Measurements from ENCODE around the gene CTXN1. TPM values are rescaled to one million over a fixed set of nuclear protein-coding genes. Genes with fewer than 3 reads are reported as not detected.

The CTXN1 gene
- total RNA-seq, 1 experiment from 2014 or later = 54.5 TPM

DNA sequence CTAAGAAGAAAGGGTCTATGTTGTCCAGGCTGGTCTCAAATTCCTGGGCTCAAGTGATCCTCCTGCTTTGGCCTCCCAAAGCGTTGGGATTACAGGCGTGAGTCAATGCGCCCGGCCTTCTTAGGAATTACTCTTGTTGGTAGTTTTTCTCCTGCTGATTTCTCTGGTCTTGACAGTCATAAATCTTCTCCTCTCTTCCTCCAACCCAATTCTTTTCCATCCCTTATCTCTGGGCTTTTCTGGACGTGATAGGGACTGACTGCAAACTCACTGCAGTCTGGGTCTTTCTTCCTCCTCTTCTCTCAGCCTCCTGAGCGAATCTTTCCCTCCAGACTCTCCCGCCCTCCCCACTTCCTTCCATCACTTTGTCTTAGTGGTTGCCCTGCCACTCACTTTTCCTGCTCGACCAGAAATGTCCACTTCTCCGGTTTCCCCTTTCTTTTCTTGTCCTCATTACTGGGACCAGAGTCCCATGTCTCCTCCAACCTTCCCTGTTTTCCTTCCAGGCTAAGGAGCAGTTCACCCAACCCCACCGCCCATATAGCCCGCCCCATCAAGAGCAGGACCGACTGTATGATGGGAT lies 39.4 kb upstream of the CTXN1 start:
- intact Hi-C loops (cut with micrococcal nuclease; ENCODE audit: unreplicated experiment) = no loop called here
- no peaks in the 10 kb centered on the region for H3K27me3 ChIP-seq (ENCODE audit: insufficient read depth, low read depth)
- CTCF ChIA-PET = no interaction called here
- peaks cover 19% of the 10 kb centered on the region for H3F3A ChIP-seq (ENCODE audit: insufficient read depth, low read depth)
- H4K20me1 ChIP-seq (ENCODE audit: insufficient read depth) = peaks cover 18% of the 10 kb centered on the region
- no peaks in the 10 kb centered on the region for H3K9me2 ChIP-seq (ENCODE audit: insufficient read depth)
- DNase-seq = no peak
- H3K27ac ChIP-seq = no peak overlapping the region
- no peak overlapping the region for H3K4me2 ChIP-seq
- TF ChIP-seq, protein P1, sequence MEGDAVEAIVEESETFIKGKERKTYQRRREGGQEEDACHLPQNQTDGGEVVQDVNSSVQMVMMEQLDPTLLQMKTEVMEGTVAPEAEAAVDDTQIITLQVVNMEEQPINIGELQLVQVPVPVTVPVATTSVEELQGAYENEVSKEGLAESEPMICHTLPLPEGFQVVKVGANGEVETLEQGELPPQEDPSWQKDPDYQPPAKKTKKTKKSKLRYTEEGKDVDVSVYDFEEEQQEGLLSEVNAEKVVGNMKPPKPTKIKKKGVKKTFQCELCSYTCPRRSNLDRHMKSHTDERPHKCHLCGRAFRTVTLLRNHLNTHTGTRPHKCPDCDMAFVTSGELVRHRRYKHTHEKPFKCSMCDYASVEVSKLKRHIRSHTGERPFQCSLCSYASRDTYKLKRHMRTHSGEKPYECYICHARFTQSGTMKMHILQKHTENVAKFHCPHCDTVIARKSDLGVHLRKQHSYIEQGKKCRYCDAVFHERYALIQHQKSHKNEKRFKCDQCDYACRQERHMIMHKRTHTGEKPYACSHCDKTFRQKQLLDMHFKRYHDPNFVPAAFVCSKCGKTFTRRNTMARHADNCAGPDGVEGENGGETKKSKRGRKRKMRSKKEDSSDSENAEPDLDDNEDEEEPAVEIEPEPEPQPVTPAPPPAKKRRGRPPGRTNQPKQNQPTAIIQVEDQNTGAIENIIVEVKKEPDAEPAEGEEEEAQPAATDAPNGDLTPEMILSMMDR (conservative IDR thresholded peaks at IDR 0.05) = no peak
- TF ChIP-seq EZH2 (IDR thresholded peaks at IDR 0.05; ENCODE audit: low read depth) = no peak
- H3K4me3 ChIP-seq = no peak overlapping the region
- POLR2A ChIA-PET (ENCODE audit: unreplicated experiment) = interaction anchor here (0.7 kb wide), 1 partner anchor 288 kb away, joined by 3 read pairs; no protein-coding TSS in a partner anchor
- H3K79me2 ChIP-seq (ENCODE audit: low read depth) = no peaks in the 10 kb centered on the region
- H3K36me3 ChIP-seq (ENCODE audit: low read depth) = peaks cover 22% of the 10 kb centered on the region
- no peaks in the 10 kb centered on the region for H3K9me3 ChIP-seq (ENCODE audit: insufficient read depth, low read depth)
- no TSS peak for BruUV-seq (replicated peaks)
- no peak overlapping the region for H2AFZ ChIP-seq
- no peaks in the 10 kb centered on the region for H3K4me1 ChIP-seq (replicated peaks; ENCODE audit: insufficient read depth)

DNA sequence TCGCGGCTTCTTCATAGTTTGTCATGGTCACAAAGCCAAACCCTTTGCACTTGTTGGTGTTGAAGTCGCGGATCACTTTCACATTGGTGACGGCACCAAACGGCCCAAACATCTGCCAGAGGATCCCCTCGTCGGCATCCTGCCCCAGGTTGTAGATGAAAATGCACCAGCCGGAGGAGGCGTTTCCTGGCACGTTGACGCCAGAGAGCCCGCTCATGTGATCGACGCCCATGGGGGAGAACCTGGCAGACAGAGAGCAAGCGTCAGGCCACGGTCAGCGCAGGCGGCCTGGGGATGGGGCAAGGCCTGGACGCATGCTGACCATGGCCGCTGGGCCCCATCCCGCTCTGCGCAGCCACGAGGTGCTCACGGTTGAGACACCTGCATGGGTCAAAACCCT lies 37.6 kb upstream of the CTXN1 start:
- H3F3A ChIP-seq (ENCODE audit: insufficient read depth, low read depth) = peaks cover 31% of the 10 kb centered on the region
- TF ChIP-seq, protein P1 (conservative IDR thresholded peaks at IDR 0.05) = no peak
- no peak for TF ChIP-seq EZH2 (IDR thresholded peaks at IDR 0.05; ENCODE audit: low read depth)
- no peaks in the 10 kb centered on the region for H3K4me1 ChIP-seq (replicated peaks; ENCODE audit: insufficient read depth)
- no TSS peak for BruUV-seq (replicated peaks)
- no peak overlapping the region for H2AFZ ChIP-seq
- ChIA-PET POLR2A (ENCODE audit: unreplicated experiment) (interaction anchor here (0.6 kb wide), 1 partner anchor 869 kb away, joined by 3 read pairs; no protein-coding TSS in a partner anchor), CTCF (no interaction called here)
- H3K4me3 ChIP-seq = no peak overlapping the region
- intact Hi-C loops (cut with micrococcal nuclease; ENCODE audit: unreplicated experiment) = no loop called here
- no peaks in the 10 kb centered on the region for H3K79me2 ChIP-seq (ENCODE audit: low read depth)
- H3K9me3 ChIP-seq (ENCODE audit: insufficient read depth, low read depth) = no peaks in the 10 kb centered on the region
- no peak for DNase-seq
- peaks cover 19% of the 10 kb centered on the region for H4K20me1 ChIP-seq (ENCODE audit: insufficient read depth)
- no peak overlapping the region for H3K27ac ChIP-seq
- H3K36me3 ChIP-seq (ENCODE audit: low read depth) = peaks cover 17% of the 10 kb centered on the region
- H3K9me2 ChIP-seq (ENCODE audit: insufficient read depth) = no peaks in the 10 kb centered on the region
- H3K27me3 ChIP-seq (ENCODE audit: insufficient read depth, low read depth) = no peaks in the 10 kb centered on the region
- no peak overlapping the region for H3K4me2 ChIP-seq

DNA sequence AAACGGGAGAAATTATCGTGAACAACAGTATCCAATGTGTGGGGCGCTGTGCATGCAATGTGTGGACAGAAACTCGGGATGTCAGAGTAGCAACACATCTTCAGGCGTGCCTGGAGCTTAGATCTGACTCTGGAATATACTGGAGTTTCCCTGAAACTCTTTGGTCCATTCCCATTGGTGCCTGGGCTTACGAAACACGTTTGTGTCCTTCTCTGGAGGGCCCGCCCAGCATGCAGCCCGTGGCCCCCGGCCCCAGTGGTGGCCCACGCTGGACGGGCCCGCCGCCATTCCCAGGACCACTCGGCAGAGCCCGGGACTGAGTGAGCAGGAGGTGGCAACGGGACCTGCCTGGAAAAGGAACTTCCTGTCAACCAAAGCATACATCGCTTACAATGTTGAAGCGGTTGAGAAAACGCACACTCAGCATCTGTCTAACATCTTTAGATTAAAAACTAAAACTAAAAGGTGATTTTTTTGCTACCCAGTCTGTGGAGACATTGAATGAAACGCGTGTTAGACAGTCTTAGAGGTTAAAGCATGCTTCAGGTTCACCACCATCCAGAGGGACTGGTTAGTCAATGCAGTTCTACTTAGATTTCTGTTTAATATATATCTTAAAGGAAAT lies 36.8 kb upstream of the CTXN1 start:
- H3K9me3 ChIP-seq (ENCODE audit: insufficient read depth, low read depth) = no peaks in the 10 kb centered on the region
- intact Hi-C loops (cut with micrococcal nuclease; ENCODE audit: unreplicated experiment) = no loop called here
- H3K4me2 ChIP-seq = no peak overlapping the region
- H3K9me2 ChIP-seq (ENCODE audit: insufficient read depth) = no peaks in the 10 kb centered on the region
- TF ChIP-seq EZH2 (IDR thresholded peaks at IDR 0.05; ENCODE audit: low read depth) = no peak
- TF ChIP-seq, protein P1 (conservative IDR thresholded peaks at IDR 0.05) = no peak
- peaks cover 19% of the 10 kb centered on the region; the same call in 1 of the 2 replicates for H4K20me1 ChIP-seq (ENCODE audit: insufficient read depth)
- H3F3A ChIP-seq (ENCODE audit: insufficient read depth, low read depth) = peaks cover 31% of the 10 kb centered on the region
- peaks cover 17% of the 10 kb centered on the region for H3K36me3 ChIP-seq (ENCODE audit: low read depth)
- no TSS peak for BruUV-seq (replicated peaks)
- ChIA-PET POLR2A (ENCODE audit: unreplicated experiment) (no interaction called here), CTCF (no interaction called here)
- no peaks in the 10 kb centered on the region for H3K27me3 ChIP-seq (ENCODE audit: insufficient read depth, low read depth)
- DNase-seq = no peak
- H2AFZ ChIP-seq = no peak overlapping the region
- H3K4me3 ChIP-seq = no peak overlapping the region
- H3K27ac ChIP-seq = no peak overlapping the region
- no peaks in the 10 kb centered on the region for H3K79me2 ChIP-seq (ENCODE audit: low read depth)
- H3K4me1 ChIP-seq (replicated peaks; ENCODE audit: insufficient read depth) = no peaks in the 10 kb centered on the region
